NCI-H526 (cell line): ENCODE measurements around the gene C4A.
"Not testable (repeated sequence)": the region's sequence is repeated elsewhere in the genome, so short reads cannot be mapped to it uniquely, and the experiment has no call there.

Source experiments
- DNase-seq, 2 experiments: peaks; one replicate each; lab custom pipeline; 2025; lab: John Stamatoyannopoulos, UW

The C4A gene

DNA sequence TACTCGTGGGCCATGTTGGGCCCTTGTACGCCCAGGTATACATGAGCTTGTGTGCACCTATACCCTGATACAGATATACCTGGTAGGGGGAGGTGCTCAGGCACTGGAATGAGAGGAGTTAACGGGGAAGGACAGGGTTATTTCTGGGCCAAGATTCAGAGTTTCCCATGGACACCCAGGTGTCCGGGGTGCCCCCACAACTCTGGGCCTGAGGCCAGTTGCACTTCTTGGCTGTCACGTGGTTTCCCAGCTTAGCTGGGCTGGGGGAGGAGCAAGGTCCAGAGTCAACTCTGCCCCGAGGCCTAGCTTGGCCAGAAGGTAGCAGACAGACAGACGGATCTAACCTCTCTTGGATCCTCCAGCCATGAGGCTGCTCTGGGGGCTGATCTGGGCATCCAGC lies at the start of gene C4A:
C4A (plus strand) TSS at position 314 of the 400 bp plus-strand sequence; CDS start at position 365, 51 bp downstream.
- DNase-seq: not testable (repeated sequence)

DNA sequence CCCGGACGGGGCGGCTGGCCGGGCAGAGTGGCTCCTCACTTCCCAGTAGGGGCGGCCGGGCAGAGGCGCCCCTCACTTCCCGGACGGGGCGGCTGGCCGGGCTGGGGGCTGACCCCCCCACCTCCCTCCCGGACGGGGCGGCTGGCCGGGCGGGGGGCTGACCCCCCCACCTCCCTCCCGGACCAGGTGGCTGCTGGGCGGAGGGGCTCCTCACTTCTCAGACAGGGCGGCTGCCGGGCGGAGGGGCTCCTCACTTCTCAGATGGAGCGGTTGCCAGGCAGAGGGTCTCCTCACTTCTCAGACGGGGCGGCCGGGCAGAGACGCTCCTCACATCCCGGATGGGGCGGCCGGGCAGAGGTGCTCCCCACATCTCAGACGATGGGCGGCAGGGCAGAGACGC lies 49.7 kb upstream of the C4A start:
- not testable (repeated sequence) for DNase-seq

DNA sequence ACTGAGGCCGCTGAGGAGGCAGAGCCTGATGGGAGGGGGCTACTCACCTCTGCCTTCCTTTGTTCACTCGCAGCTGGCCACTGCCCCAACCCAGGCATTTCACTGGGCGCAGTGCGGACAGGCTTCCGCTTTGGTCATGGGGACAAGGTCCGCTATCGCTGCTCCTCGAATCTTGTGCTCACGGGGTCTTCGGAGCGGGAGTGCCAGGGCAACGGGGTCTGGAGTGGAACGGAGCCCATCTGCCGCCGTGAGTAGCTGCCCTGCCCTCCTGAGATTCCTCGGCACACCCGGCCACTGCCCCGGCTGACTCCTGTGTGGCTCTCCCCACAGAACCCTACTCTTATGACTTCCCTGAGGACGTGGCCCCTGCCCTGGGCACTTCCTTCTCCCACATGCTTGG lies 48.3 kb upstream of the C4A start:
- DNase-seq: no peak

DNA sequence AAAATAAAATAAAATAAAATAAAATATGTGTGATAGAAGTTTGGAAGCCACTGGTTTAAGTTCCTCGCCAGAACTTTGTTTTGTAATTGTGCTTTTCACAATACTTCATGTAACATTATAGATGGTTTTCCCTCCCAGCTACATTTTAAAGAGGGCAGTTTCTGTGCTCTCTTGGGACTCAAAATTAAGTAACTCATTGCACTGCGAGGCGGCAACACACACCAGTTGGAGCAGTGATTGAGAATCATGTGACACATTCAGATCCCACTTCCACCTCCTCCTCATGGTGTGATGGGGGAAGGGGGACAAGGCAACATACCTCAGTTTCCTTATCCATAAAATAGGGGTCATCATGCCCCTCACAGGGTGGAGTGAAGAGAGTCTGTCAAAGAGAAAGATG lies 46.8 kb upstream of the C4A start:
- DNase-seq: no peak

DNA sequence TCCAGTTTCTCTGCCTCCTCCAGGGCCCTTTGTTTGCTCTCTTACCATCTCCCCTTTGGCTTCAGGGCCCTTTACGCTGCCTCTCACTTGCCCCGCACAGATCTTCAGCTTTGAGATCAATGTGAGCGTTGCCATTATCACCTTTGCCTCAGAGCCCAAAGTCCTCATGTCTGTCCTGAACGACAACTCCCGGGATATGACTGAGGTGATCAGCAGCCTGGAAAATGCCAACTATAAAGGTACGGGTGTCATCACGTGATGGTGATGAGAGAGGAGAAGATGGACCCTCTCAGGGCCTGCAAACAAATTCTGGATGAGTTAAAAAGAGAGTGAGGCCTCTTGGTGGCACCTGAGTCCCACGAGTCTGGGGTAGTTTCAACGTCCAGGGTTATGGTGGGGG lies 46.0 kb upstream of the C4A start:
- no peak for DNase-seq

DNA sequence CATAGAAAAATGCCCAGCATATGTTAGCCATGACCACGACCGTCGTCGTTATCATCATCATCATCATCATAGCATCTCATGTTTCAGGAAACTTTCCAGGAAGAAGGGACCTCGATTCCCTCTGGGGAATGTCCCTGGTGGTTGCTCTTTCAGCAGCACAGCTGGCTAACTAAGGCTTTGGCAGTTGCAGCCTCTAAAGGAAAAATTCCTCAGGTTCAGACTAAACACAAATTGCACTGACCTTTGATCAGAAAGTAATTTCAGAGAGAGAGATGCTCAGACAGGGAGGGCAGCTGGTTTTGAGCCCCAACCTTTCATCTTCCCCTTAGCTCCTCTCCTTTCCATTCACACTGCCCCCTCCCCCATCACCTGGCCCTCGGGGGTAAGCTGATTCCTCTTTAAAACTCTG lies 41.6 kb upstream of the C4A start:
- peak; percentile 26 to 50 for DNase-seq

DNA sequence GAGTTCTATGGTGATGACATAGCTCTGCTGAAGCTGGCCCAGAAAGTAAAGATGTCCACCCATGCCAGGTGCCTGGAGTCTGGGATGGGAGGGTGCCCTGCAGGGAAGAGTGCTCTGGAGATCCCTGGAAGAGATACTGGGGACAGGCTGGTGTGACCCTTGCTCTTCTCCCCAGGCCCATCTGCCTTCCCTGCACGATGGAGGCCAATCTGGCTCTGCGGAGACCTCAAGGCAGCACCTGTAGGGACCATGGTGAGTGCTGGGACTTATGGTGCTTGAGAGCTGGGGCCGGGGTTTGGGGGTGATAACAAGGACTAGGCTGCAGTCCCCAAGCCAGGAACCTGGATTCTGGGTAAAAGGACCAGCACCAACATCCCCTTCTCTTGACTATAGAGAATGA lies 38.1 kb upstream of the C4A start:
- no peak for DNase-seq

DNA sequence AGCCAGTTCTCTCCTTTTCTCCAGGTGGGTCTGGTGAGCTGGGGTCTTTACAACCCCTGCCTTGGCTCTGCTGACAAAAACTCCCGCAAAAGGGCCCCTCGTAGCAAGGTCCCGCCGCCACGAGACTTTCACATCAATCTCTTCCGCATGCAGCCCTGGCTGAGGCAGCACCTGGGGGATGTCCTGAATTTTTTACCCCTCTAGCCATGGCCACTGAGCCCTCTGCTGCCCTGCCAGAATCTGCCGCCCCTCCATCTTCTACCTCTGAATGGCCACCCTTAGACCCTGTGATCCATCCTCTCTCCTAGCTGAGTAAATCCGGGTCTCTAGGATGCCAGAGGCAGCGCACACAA lies 36.7 kb upstream of the C4A start:
- no peak for DNase-seq

DNA sequence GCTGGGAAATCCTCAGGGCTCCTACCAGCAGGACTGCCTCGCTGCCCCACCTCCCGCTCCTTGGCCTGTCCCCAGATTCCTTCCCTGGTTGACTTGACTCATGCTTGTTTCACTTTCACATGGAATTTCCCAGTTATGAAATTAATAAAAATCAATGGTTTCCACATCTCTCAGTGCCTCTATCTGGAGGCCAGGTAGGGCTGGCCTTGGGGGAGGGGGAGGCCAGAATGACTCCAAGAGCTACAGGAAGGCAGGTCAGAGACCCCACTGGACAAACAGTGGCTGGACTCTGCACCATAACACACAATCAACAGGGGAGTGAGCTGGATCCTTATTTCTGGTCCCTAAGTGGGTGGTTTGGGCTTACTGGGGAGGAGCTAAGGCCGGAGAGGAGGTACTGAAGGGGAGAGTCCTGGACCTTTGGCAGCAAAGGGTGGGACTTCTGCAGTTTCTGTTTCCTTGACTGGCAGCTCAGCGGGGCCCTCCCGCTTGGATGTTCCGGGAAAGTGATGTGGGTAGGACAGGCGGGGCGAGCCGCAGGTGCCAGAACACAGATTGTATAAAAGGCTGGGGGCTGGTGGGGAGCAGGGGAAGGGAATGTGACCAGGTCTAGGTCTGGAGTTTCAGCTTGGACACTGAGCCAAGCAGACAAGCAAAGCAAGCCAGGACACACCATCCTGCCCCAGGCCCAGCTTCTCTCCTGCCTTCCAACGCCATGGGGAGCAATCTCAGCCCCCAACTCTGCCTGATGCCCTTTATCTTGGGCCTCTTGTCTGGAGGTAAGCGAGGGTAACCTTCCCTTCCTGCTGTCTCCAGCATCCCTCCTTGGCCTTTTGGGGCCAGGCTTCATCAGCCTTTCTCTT lies 36.1 kb upstream of the C4A start, which contains the start of gene CFB:
CFB (plus strand) TSS at position 589 of the 863 bp plus-strand sequence; CDS start at position 716, 127 bp downstream.
- no peak for DNase-seq

DNA sequence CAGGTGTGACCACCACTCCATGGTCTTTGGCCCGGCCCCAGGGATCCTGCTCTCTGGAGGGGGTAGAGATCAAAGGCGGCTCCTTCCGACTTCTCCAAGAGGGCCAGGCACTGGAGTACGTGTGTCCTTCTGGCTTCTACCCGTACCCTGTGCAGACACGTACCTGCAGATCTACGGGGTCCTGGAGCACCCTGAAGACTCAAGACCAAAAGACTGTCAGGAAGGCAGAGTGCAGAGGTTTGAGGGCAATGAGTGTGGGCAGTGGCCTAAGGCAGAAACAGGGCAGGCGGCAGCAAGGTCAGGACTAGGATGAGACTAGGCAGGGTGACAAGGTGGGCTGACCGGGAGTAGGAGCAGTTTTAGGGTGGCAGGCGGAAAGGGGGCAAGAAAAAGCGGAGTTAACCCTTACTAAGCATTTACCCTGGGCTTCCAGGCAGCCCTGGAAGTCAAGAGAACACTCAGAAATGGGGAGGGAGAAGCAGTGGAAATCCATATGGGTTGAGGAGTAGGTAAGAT lies 35.4 kb upstream of the C4A start:
- DNase-seq: no peak

DNA sequence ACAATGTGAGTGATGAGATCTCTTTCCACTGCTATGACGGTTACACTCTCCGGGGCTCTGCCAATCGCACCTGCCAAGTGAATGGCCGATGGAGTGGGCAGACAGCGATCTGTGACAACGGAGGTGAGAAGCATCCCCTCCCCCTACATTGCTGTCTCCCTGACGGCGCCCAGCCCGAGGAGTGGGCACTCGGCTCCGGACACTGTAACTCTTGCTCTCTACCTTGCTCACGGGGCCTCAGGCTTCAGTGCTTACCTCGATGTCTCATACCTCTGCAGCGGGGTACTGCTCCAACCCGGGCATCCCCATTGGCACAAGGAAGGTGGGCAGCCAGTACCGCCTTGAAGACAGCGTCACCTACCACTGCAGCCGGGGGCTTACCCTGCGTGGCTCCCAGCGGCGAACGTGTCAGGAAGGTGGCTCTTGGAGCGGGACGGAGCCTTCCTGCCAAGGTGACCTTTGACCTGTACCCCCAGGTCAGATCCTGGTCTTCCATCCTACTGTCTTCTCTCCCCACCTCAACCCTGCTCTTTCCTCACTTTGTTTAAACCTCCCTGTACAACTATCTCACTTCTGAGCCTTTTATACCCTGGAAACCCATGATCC lies 34.7 kb upstream of the C4A start:
- DNase-seq: no peak

DNA sequence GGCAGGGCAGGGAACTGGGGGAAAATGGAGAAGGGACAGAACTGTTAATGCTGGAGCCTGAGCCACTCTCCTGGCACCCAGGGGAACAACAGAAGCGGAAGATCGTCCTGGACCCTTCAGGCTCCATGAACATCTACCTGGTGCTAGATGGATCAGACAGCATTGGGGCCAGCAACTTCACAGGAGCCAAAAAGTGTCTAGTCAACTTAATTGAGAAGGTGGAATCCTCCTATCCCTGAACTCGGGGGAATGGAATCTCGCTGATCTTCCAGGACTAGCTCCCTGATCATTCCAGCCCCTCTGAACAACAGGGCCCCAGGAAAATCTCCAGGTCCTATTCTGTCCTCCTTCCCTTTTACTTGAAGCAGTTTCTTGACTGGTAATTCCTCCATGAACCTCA lies 34.0 kb upstream of the C4A start:
- no peak for DNase-seq

DNA sequence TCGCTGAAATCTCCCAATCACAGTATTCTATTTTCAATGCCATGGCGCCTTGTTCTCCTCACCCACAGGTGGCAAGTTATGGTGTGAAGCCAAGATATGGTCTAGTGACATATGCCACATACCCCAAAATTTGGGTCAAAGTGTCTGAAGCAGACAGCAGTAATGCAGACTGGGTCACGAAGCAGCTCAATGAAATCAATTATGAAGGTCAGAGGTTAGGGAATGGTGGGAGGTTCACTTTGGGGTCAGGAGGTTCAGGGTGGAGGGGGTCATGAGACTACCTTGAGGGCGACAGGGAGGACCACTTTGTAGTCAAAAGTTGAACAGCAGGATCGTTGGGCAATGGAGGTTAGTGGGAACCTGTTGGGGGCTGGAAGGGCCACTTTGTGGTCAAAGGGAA lies 33.6 kb upstream of the C4A start:
- no peak for DNase-seq

DNA sequence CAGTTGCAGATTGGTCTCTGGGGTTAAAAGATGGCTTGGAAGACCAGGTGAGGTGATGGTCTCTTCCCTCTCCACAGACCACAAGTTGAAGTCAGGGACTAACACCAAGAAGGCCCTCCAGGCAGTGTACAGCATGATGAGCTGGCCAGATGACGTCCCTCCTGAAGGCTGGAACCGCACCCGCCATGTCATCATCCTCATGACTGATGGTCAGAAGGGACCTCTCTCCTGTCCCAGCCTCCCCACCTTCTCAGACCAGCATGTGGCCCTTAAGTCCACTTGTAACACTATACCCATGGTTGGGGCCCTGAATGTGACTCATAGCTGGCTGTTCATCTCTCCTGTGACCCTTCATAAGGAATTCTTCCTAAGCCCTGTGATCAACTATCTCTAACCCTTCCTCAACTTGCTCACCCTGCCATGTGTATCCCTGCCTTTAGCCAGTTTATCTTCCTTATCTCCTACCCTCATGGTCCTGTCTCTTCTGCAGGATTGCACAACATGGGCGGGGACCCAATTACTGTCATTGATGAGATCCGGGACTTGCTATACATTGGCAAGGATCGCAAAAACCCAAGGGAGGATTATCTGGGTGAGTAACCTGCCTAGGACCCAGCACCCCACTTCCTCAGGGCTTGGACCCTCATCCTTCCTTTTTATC lies 33.0 kb upstream of the C4A start:
- no peak for DNase-seq

DNA sequence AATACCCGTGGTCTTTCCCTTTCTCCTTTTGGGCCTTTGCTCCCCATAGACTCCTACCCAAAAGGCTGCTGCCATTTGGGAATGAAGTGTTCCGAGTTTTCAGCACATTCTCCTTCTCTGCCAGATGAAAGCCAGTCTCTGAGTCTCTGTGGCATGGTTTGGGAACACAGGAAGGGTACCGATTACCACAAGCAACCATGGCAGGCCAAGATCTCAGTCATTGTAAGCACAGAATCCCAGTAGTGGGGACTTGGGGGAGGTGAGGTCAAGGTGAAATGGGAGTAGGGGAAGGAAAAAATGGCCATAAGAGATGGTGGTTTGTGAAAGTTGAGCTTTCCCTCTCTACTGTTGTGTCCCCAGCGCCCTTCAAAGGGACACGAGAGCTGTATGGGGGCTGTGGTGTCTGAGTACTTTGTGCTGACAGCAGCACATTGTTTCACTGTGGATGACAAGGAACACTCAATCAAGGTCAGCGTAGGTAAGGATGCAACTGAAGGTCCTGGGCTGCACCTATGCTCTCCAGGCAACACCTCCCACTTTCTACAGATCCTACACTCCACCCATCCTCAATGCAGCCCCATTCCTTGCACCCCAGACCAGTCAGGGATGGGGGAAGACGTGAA lies 31.8 kb upstream of the C4A start:
- DNase-seq: no peak

DNA sequence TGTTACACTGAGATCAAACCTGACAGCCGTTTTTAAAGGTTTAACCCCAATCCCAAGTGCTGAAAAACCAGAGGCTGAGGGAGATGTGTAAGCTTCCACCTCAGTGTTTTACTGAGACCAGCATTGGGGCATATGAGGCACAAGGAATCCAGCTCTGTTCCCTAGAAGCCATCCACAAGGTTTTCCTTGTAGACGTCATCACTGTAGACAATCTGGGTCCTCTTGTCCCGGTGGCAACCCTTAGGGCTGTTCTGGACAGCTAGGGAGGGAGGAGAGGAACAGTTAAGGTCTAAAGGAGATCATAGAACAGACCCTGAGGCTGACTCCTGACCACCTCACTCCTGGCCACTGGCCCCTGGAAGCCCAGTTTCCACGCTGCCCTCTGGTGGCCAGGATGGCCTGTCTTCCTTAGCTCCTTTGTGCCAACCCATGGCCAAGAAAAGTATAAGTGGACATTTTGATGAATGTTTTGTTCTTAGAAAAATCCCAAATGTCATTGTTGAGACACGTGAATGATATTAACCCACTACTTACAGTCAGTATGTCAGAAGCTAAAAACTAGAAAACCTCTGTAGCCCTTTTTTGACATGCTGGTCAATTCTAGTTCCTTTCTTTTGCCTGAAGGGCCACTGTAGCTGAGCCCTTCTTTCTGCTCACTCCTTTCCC lies 29.6 kb upstream of the C4A start:
- peak in 1 of 2 experiments; percentile 38 for DNase-seq

DNA sequence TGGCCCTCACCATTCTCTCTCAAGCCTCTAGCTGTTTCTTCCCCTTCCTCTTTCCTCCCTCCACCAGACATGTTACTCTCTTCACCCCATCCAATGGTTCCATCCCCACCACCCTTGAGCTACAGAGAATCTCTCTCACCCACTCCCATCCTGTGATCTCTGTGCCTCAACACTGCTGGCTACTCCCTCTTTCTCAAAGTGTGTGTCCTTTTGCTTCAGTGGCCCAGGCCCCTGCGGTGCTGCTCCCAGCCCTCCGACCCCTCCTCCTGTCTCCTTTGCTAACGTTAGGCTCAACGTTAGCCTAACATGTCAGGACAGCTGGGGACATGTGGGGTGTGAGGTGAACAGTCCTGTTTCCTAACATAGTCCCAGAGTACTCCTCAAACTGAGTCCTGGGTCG lies 29.0 kb upstream of the C4A start:
- DNase-seq: no peak

DNA sequence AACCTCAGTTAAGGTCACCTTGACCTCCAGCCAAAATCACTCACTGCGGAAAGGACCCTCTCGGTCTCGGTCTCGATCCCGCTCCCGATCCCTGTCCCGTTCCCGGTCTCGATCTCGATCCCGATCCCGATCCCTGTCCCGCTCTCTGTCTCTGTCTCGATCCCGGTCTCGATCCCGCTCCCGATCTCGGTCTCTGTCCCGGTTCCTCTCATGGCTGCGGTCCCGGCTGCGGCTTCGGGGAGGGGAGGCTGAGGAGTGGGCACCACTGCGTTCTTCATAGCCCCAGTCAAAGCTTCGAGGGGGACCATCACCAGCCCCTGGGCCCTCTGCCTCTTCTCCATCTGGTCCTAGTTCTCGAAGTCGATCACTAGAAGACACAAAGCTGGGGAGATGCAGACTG lies 27.3 kb upstream of the C4A start:
- no peak for DNase-seq

DNA sequence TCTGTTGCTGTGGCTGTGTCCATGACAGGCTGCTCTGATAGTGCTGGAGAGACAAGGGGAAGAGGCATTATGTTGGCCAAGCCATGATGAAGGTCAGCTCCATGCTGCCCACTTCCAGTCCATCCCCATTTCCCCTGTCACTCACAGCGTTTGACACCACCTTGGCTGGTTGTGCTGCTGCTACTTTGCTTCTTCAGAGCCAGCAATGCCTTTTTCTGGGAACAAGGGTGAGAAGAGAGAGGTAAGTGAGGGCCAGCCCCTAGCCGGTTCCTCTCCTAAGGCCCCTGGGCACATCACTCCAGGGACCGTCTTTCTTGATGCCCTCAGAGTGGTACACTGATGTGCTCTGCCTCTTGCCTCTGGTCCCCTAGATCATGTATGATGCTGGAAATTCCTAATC lies 25.1 kb upstream of the C4A start:
- DNase-seq: no peak

DNA sequence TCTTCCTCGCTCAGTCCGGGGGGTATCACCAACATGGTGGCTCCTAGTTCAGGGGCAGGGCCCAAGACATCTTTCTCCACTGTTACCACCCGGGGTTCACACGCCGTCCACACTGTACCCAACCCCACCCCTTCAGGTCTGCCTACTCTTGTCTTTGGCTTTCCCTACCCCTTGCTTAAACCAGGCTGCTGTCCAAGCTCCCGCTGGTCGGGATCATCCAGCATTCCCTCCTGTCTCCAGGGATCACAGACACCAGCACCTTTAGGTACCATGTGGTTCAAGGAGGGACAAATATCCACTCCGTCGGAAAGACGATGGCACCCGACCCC lies 23.5 kb upstream of the C4A start:
- no peak for DNase-seq

DNA sequence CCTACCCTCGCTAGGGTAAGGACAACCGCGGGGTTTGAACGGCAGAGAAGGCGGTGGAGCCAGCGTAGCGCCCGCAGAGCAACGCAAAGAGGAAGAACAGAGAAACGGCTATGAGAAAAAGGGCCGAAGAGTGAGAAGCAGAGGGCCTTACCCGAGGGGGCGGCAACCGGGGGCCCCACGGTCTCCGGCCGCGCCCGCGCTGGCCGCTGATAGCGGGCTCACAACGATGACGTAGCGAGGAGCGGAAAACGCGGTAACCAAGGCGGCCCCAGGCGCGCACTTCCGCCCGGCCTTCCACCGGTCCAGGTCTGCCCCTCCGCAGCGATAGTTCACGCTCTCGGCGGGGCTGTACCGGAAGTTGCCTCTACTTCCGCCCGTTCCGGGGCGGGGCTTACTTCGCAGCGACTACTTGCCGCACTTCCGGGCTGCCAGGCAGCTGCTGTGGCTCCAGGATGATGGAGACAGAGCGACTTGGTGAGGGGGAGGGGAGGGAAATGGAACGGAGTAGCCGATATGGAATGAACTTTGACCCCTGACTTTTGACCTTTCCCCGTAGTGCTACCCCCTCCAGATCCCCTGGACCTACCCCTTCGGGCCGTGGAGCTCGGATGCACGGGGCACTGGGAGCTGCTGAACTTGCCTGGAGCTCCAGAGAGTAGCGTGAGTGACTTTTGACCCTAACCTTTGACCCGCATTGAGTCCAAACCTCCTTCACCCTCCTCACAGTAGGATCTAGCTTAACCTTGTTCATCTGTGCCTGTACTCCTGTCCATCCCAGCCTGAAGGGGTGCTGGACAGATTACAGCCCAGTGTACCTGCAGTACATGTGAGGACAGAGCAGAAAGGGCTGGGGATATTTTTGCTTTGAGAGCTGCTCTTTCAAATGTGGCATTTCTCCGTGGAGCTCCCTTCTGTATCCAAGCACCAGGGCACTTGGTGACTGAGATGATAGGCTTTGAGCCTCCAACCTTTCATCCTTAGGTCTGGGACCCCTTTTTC lies 22.8 kb upstream of the C4A start, which contains the start of the genes NELFE and SKIC2:
NELFE (minus strand) TSS at position 231 of the 999 bp plus-strand sequence. CDS start 525 bp downstream, outside the sequence.
SKIC2 (plus strand) TSS at position 435 of the 999 bp plus-strand sequence; CDS start at position 453, 18 bp downstream.
- DNase-seq: peak; percentile 93 to 98
